Keratinocyte (primary cell): ENCODE results near the gene KDM4B. TPM values are rescaled to one million over a fixed set of nuclear protein-coding genes. Genes with fewer than 3 reads are reported as not detected.

Experiments used
- DNase-seq: peaks from one replicate; pipeline ENCODE4 v3.0.0-alpha.2; 2011; ENCODE audit warnings: low read depth, missing footprints, low spot score
- FAIRE-seq: peaks from 2 replicates; lab custom pipeline; 2011; peaks lifted over from hg19 to GRCh38; lab: Jason Lieb, UNC
- H2AFZ ChIP-seq: 2 replicates; pipeline ENCODE4 v1.6.0; 2012; ENCODE audit warnings: low read length, control low read depth, inconsistent platforms; ENCODE audit not compliant: control insufficient read depth
- H3K27ac ChIP-seq: 2 replicates; pipeline ENCODE4 v1.5.1; 2011; ENCODE audit warnings: low read length; ENCODE audit not compliant: control insufficient read depth, insufficient read depth
- H3K27me3 ChIP-seq: 3 replicates; pipeline ENCODE4 v1.6.0; 2011; ENCODE audit warnings: low read length; ENCODE audit not compliant: control insufficient read depth, insufficient read depth; ENCODE audit errors: extremely low read depth
- H3K36me3 ChIP-seq, 2 experiments: 2 replicates in 1 of 2; 3 replicates in 1 of 2; pipeline ENCODE4 v1.5.1; 2011; ENCODE audit warnings: low read length in 2 of 2, mild to moderate bottlenecking in 1 of 2; ENCODE audit not compliant: control insufficient read depth in 2 of 2, insufficient read depth in 2 of 2; ENCODE audit errors: extremely low read depth in 1 of 2
- H3K4me1 ChIP-seq: 3 replicates; pipeline ENCODE4 v1.5.1; 2011; ENCODE audit warnings: low read length; ENCODE audit not compliant: control insufficient read depth, insufficient read depth; ENCODE audit errors: extremely low read depth
- H3K4me2 ChIP-seq: 3 replicates; pipeline ENCODE4 v1.6.0; 2011; ENCODE audit warnings: low read depth, low read length; ENCODE audit not compliant: control insufficient read depth, insufficient read depth; ENCODE audit errors: extremely low read depth
- H3K4me3 ChIP-seq, 3 experiments: fragments of 200-600 bp in 1 of 3; sonication (generic) in 1 of 3; 2 replicates in 2 of 3; 3 replicates in 1 of 3; pipeline ENCODE4 v1.5.1; 2011 to 2016; ENCODE audit warnings: low read length in 3 of 3, mild to moderate bottlenecking in 3 of 3, control low read depth in 2 of 3, inconsistent platforms in 1 of 3, low read depth in 1 of 3, mixed read lengths in 1 of 3, mixed run types in 1 of 3, moderate library complexity in 1 of 3; ENCODE audit not compliant: control insufficient read depth in 2 of 3, insufficient read depth in 2 of 3; ENCODE audit errors: extremely low read depth in 1 of 3
- H3K79me2 ChIP-seq: 2 replicates; pipeline ENCODE4 v1.6.0; 2012; ENCODE audit warnings: low read length; ENCODE audit not compliant: control insufficient read depth, insufficient read depth
- H3K9ac ChIP-seq: 3 replicates; pipeline ENCODE4 v1.6.0; 2011; ENCODE audit warnings: low read length; ENCODE audit not compliant: control insufficient read depth, insufficient read depth; ENCODE audit errors: extremely low read depth
- H3K9me1 ChIP-seq: 3 replicates; pipeline ENCODE4 v1.6.0; 2011; ENCODE audit warnings: low read length; ENCODE audit not compliant: control insufficient read depth, insufficient read depth; ENCODE audit errors: extremely low read depth
- H3K9me3 ChIP-seq: 2 replicates; pipeline ENCODE4 v1.5.1; 2012; ENCODE audit warnings: low read depth, low read length; ENCODE audit not compliant: control insufficient read depth
- H4K20me1 ChIP-seq: 3 replicates; pipeline ENCODE4 v1.6.0; 2011; ENCODE audit warnings: low read length; ENCODE audit not compliant: control insufficient read depth, insufficient read depth; ENCODE audit errors: extremely low read depth
- CTCF ChIP-seq, 3 experiments: IDR thresholded peaks in 1 of 3; conservative IDR thresholded peaks in 1 of 3; optimal IDR thresholded peaks in 1 of 3; 2 replicates in 2 of 3; 3 replicates in 1 of 3; pipeline versions ENCODE3 to v1.5.1; 2011; ENCODE audit warnings: low read length in 3 of 3, mild to moderate bottlenecking in 3 of 3, moderate library complexity in 2 of 3, control low read depth in 1 of 3, inconsistent platforms in 1 of 3; ENCODE audit not compliant: insufficient read depth in 2 of 3; ENCODE audit errors: extremely low read depth in 1 of 3
- EZH2 ChIP-seq: IDR thresholded peaks from one replicate; pipeline ENCODE4 v1.6.1; 2012; ENCODE audit warnings: inconsistent platforms, mild to moderate bottlenecking, low read length, moderate library complexity
- dilution Hi-C: fragments of 300-500 bp; cut with MboI; formaldehyde crosslinking; loops from one replicate; pipeline ENCODE4 v1.7.0; 2020; ENCODE audit warnings: low sequenced_read_pairs; ENCODE audit not compliant: extremely low pct_ligation_motif_present
- polyA plus RNA-seq, 5 experiments: library from polyadenylated mRNA; depleted of rRNA in 3 of 5; stranded (reverse) in 3 of 5; stranded (forward) in 1 of 5; unstranded in 1 of 5; fragments of >200 nt; gene quantifications; 1 replicate in 1 of 5; 2 replicates in 3 of 5; 3 replicates in 1 of 5; pipeline versions ENCODE4 v1.2.1 to v1.2.3, GENCODE V29; 2011 to 2012; ENCODE audit warnings: missing spikeins in 2 of 5, low read depth in 1 of 5, low replicate concordance in 1 of 5

KDM4B gene
- polyA plus RNA-seq, 1 donor (not counting 4 experiments of a cell fraction or from before 2014, with no cell fraction given): 6.2 TPM

GRCh38 chr19:5178841-5179240 lies 209.9 kb downstream of the KDM4B start:
- H3K27ac ChIP-seq: no peak overlapping the region
- H3K9me1 ChIP-seq: no peaks in the 10 kb centered on the region
- no peak overlapping the region for H3K4me3 ChIP-seq
- H2AFZ ChIP-seq: no peak overlapping the region
- no peak for DNase-seq
- FAIRE-seq: no peak
- H4K20me1 ChIP-seq: no peaks in the 10 kb centered on the region
- dilution Hi-C loops: no loop called here
- no peaks in the 10 kb centered on the region for H3K79me2 ChIP-seq
- no peaks in the 10 kb centered on the region for H3K27me3 ChIP-seq
- H3K9ac ChIP-seq: no peak overlapping the region
- H3K4me2 ChIP-seq: no peak overlapping the region
- no peak for TF ChIP-seq CTCF (optimal IDR thresholded peaks at IDR 0.05 in 1 of 3, IDR thresholded peaks at IDR 0.05 in 1 of 3, conservative IDR thresholded peaks at IDR 0.05 in 1 of 3; ENCODE audit: extremely low read depth in 1 of 3, insufficient read depth in 2 of 3, low read length in 3 of 3)
- no peak for TF ChIP-seq EZH2
- peaks cover 5% of the 10 kb centered on the region for H3K4me1 ChIP-seq
- H3K36me3 ChIP-seq: no peaks in the 10 kb centered on the region
- no peaks in the 10 kb centered on the region for H3K9me3 ChIP-seq

- Histone ChIP-seq H2AFZ (no peak overlapping the region), H3K9ac (no peak overlapping the region), H3K4me2 (no peak overlapping the region), H3K4me1 (peaks cover 6% of the 10 kb centered on the region), H3K27ac (no peak overlapping the region), H3K27me3 (no peaks in the 10 kb centered on the region), H3K9me1 (no peaks in the 10 kb centered on the region), H3K4me3 (no peak overlapping the region), H3K36me3 (no peaks in the 10 kb centered on the region), H3K9me3 (no peaks in the 10 kb centered on the region), H4K20me1 (no peaks in the 10 kb centered on the region), H3K79me2 (no peaks in the 10 kb centered on the region)
- dilution Hi-C loops: no loop called here
- TF ChIP-seq CTCF (optimal IDR thresholded peaks at IDR 0.05 in 1 of 3, IDR thresholded peaks at IDR 0.05 in 1 of 3, conservative IDR thresholded peaks at IDR 0.05 in 1 of 3; ENCODE audit: extremely low read depth in 1 of 3, insufficient read depth in 2 of 3, low read length in 3 of 3): no peak
- FAIRE-seq (no peak), DNase-seq (no peak)
Measured at GRCh38 chr19:5179256-5179655, 210.3 kb downstream of the KDM4B start.
